ENCODE results near the gene STAM2. TPM values are rescaled to one million over a fixed set of nuclear protein-coding genes. Genes with fewer than 3 reads are reported as not detected.

Gene STAM2
- total RNA-seq, 2 donors from 2014 or later = 25.7 to 34.0 TPM

- 42 to 50% methylated on average over 2 of the region's 2 CpGs for WGBS, 2 donors
- DNase-seq = no peak
Measured at GRCh38 chr2:152078662-152079061, 96.9 kb downstream of the STAM2 start.

GRCh38 chr2:152078023-152078422, 97.5 kb downstream of the STAM2 start:
- TF ChIP-seq POLR2A (IDR thresholded peaks at IDR 0.05) = no peak
- TF ChIP-seq, protein P1, sequence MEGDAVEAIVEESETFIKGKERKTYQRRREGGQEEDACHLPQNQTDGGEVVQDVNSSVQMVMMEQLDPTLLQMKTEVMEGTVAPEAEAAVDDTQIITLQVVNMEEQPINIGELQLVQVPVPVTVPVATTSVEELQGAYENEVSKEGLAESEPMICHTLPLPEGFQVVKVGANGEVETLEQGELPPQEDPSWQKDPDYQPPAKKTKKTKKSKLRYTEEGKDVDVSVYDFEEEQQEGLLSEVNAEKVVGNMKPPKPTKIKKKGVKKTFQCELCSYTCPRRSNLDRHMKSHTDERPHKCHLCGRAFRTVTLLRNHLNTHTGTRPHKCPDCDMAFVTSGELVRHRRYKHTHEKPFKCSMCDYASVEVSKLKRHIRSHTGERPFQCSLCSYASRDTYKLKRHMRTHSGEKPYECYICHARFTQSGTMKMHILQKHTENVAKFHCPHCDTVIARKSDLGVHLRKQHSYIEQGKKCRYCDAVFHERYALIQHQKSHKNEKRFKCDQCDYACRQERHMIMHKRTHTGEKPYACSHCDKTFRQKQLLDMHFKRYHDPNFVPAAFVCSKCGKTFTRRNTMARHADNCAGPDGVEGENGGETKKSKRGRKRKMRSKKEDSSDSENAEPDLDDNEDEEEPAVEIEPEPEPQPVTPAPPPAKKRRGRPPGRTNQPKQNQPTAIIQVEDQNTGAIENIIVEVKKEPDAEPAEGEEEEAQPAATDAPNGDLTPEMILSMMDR (IDR thresholded peaks at IDR 0.05) = no peak
- Histone ChIP-seq H3K27ac (no peak overlapping the region), H3K4me1 (peaks cover 8% of the 10 kb centered on the region), H3K4me3 (no peak overlapping the region), H3K36me3 (replicated peaks in 1 of 2; ENCODE audit: insufficient read depth in 1 of 2, low read depth in 2 of 2) (no peaks in the 10 kb centered on the region), H3K9me3 (no peaks in the 10 kb centered on the region), H3K27me3 (no peaks in the 10 kb centered on the region)
- DNase-seq (no peak), ATAC-seq (no peak)
- 92 to 93% methylated on average over 9 of the region's 9 CpGs for WGBS, 2 donors
- intact Hi-C loops (cut with DNase I) = no loop called here

More at GRCh38 chr2:152078662-152079061, 96.9 kb downstream of the STAM2 start:
- Histone ChIP-seq H3K9me3 (no peaks in the 10 kb centered on the region), H3K27ac (no peak overlapping the region), H3K4me3 (no peak overlapping the region), H3K36me3 (replicated peaks in 1 of 2; ENCODE audit: insufficient read depth in 1 of 2, low read depth in 2 of 2) (no peaks in the 10 kb centered on the region), H3K4me1 (peaks cover 8% of the 10 kb centered on the region), H3K27me3 (no peaks in the 10 kb centered on the region)
- intact Hi-C loops (cut with DNase I) = no loop called here
- no peak for ATAC-seq
- no peak for TF ChIP-seq POLR2A (IDR thresholded peaks at IDR 0.05)

GRCh38 chr2:152075461-152076050, 100.0 kb downstream of the STAM2 start:
- Histone ChIP-seq H3K9me3 (no peaks in the 10 kb centered on the region), H3K4me3 (no peak overlapping the region), H3K36me3 (replicated peaks in 1 of 2; ENCODE audit: insufficient read depth in 1 of 2, low read depth in 2 of 2) (no peaks in the 10 kb centered on the region), H3K4me1 (peaks cover 8% of the 10 kb centered on the region), H3K27ac (no peak overlapping the region), H3K27me3 (no peaks in the 10 kb centered on the region)
- 20 to 24% methylated on average over 4 of the region's 4 CpGs for WGBS, 2 donors
- DNase-seq (peak; percentile 49 to 79 (median 72)), ATAC-seq (peak; percentile 84)
- intact Hi-C loops (cut with DNase I) = no loop called here
- no peak for TF ChIP-seq POLR2A (IDR thresholded peaks at IDR 0.05)
- TF ChIP-seq, protein P1 (IDR thresholded peaks at IDR 0.05) = no peak

- Histone ChIP-seq H3K4me1 (peaks cover 8% of the 10 kb centered on the region), H3K27me3 (no peaks in the 10 kb centered on the region), H3K4me3 (no peak overlapping the region), H3K9me3 (no peaks in the 10 kb centered on the region), H3K36me3 (replicated peaks in 1 of 2; ENCODE audit: insufficient read depth in 1 of 2, low read depth in 2 of 2) (no peaks in the 10 kb centered on the region), H3K27ac (no peak overlapping the region)
- intact Hi-C loops (cut with DNase I) = no loop called here
- WGBS, 2 donors = 86 to 87% methylated on average over 2 of the region's 2 CpGs
- TF ChIP-seq POLR2A (IDR thresholded peaks at IDR 0.05) = no peak
- TF ChIP-seq, protein P1 (IDR thresholded peaks at IDR 0.05) = no peak
- DNase-seq (no peak), ATAC-seq (no peak)
Measured at GRCh38 chr2:152072011-152072410, 103.6 kb downstream of the STAM2 start.

- H3K4me1 ChIP-seq = peaks cover 8% of the 10 kb centered on the region
- no peaks in the 10 kb centered on the region for H3K36me3 ChIP-seq (replicated peaks in 1 of 2; ENCODE audit: insufficient read depth in 1 of 2, low read depth in 2 of 2)
- H3K27ac ChIP-seq = no peak overlapping the region
- H3K9me3 ChIP-seq = no peaks in the 10 kb centered on the region
- TF ChIP-seq, protein P1 (IDR thresholded peaks at IDR 0.05) = no peak
- TF ChIP-seq POLR2A (IDR thresholded peaks at IDR 0.05) = no peak
- 93 to 98% methylated on average over 1 of the region's 1 CpG for WGBS, 2 donors
- intact Hi-C loops (cut with DNase I) = no loop called here
- ATAC-seq (no peak), DNase-seq (no peak)
- H3K4me3 ChIP-seq = no peak overlapping the region
- no peaks in the 10 kb centered on the region for H3K27me3 ChIP-seq
Measured at GRCh38 chr2:152071518-152071917, 104.0 kb downstream of the STAM2 start.

Data from body of pancreas (tissue), 4 donors.